GM21737 (cell line): ENCODE measurements around the gene PCDHAC1.
"Not testable (repeated sequence)": the region's sequence is repeated elsewhere in the genome, so short reads cannot be mapped to it uniquely, and the experiment has no call there.

Source experiments
- ATAC-seq: cut with Tn5 transposase; IDR thresholded peaks from one replicate; pipeline ENCODE4 v1.9.1; 2021; ENCODE audit warnings: mild to moderate bottlenecking, moderate library complexity; ENCODE audit not compliant: unreplicated experiment

Gene PCDHAC1

GRCh38 chr5:140925806-140926442, at the start of gene PCDHAC1:
Gene PCDHAC1 (plus strand): TSS chr5:140926299. CDS start chr5:140926893, 594 bp downstream.
- no peak for ATAC-seq

GRCh38 chr5:140876541-140877261, 49.4 kb upstream of the PCDHAC1 start:
- ATAC-seq: not testable (repeated sequence)

GRCh38 chr5:140877262-140877581, 48.9 kb upstream of the PCDHAC1 start:
- no peak for ATAC-seq

- ATAC-seq: no peak
Observed at GRCh38 chr5:140881889-140882590, 44.1 kb upstream of the PCDHAC1 start, which contains the start of gene PCDHA13. Gene PCDHA13 (plus strand): TSS chr5:140882124. CDS start chr5:140882269, 145 bp downstream.

GRCh38 chr5:140882591-140882899, 43.6 kb upstream of the PCDHAC1 start:
- ATAC-seq: no peak

- ATAC-seq: no peak
Observed at GRCh38 chr5:140883373-140883772, 42.7 kb upstream of the PCDHAC1 start.

- ATAC-seq: no peak
Observed at GRCh38 chr5:140883927-140884697, 42.0 kb upstream of the PCDHAC1 start.

- no peak for ATAC-seq
Observed at GRCh38 chr5:140916325-140916724, 9.8 kb upstream of the PCDHAC1 start.

- ATAC-seq: no peak
Observed at GRCh38 chr5:140923601-140924000, 2.5 kb upstream of the PCDHAC1 start.

GRCh38 chr5:140926443-140927227, 536 bp downstream of the PCDHAC1 start:
- ATAC-seq: no peak

- no peak for ATAC-seq
Observed at GRCh38 chr5:140927228-140927573, 1.1 kb downstream of the PCDHAC1 start.

GRCh38 chr5:140934964-140935606, 9.0 kb downstream of the PCDHAC1 start:
- ATAC-seq: no peak

- no peak for ATAC-seq
Observed at GRCh38 chr5:140946578-140946977, 20.5 kb downstream of the PCDHAC1 start.

GRCh38 chr5:140951636-140952035, 25.5 kb downstream of the PCDHAC1 start:
- no peak for ATAC-seq

- ATAC-seq: no peak
Observed at GRCh38 chr5:140953234-140953633, 27.1 kb downstream of the PCDHAC1 start.

GRCh38 chr5:140962190-140962589, 36.1 kb downstream of the PCDHAC1 start:
- no peak for ATAC-seq

GRCh38 chr5:140964356-140964755, 38.3 kb downstream of the PCDHAC1 start:
- ATAC-seq: no peak

- ATAC-seq: no peak
Observed at GRCh38 chr5:140965905-140966292, 39.8 kb downstream of the PCDHAC1 start.

GRCh38 chr5:140966293-140967225, 40.5 kb downstream of the PCDHAC1 start, which contains the start of gene PCDHAC2:
Gene PCDHAC2 (plus strand): TSS chr5:140966476. CDS start chr5:140966767, 291 bp downstream.
- no peak for ATAC-seq
